Kidney glomerular epithelial cell (primary cell): ENCODE data around the gene UBE2G2.

Experiments used
- DNase-seq: peaks from one replicate; lab custom pipeline; 2025; lab: John Stamatoyannopoulos, UW

Gene UBE2G2

GRCh38 chr21:44815225-44815624 is 13.6 kb upstream of the UBE2G2 start:
- DNase-seq = no peak

GRCh38 chr21:44814498-44815023 is 12.9 kb upstream of the UBE2G2 start:
- DNase-seq = no peak

- no peak for DNase-seq
Measured at GRCh38 chr21:44813727-44814126, 12.1 kb upstream of the UBE2G2 start.

GRCh38 chr21:44813149-44813548 is 11.5 kb upstream of the UBE2G2 start:
- DNase-seq = no peak

GRCh38 chr21:44812640-44813039 is 11.0 kb upstream of the UBE2G2 start:
- DNase-seq = no peak

GRCh38 chr21:44810779-44811178 is 9.2 kb upstream of the UBE2G2 start:
- no peak for DNase-seq

GRCh38 chr21:44805859-44806258 is 4.2 kb upstream of the UBE2G2 start:
- DNase-seq = no peak

- DNase-seq = no peak
Measured at GRCh38 chr21:44805226-44805625, 3.6 kb upstream of the UBE2G2 start.

GRCh38 chr21:44804762-44805161 is 3.1 kb upstream of the UBE2G2 start:
- no peak for DNase-seq

- no peak for DNase-seq
Measured at GRCh38 chr21:44803651-44804050, 2.0 kb upstream of the UBE2G2 start.

- DNase-seq = no peak
Measured at GRCh38 chr21:44802396-44803153, 955 bp upstream of the UBE2G2 start.

GRCh38 chr21:44800971-44801467 is 601 bp downstream of the UBE2G2 start:
- no peak for DNase-seq

- no peak for DNase-seq
Measured at GRCh38 chr21:44800103-44800502, 1.5 kb downstream of the UBE2G2 start.

GRCh38 chr21:44799646-44800045 is 2.0 kb downstream of the UBE2G2 start:
- DNase-seq = no peak

GRCh38 chr21:44797775-44798174 is 3.8 kb downstream of the UBE2G2 start:
- no peak for DNase-seq

- no peak for DNase-seq
Measured at GRCh38 chr21:44795342-44795741, 6.3 kb downstream of the UBE2G2 start.

- no peak for DNase-seq
Measured at GRCh38 chr21:44793592-44794374, 7.8 kb downstream of the UBE2G2 start.

GRCh38 chr21:44792702-44793591 is 8.7 kb downstream of the UBE2G2 start:
- DNase-seq = peak; percentile 52

- no peak for DNase-seq
Measured at GRCh38 chr21:44791993-44792392, 9.6 kb downstream of the UBE2G2 start.

GRCh38 chr21:44791246-44791645 is 10.4 kb downstream of the UBE2G2 start:
- DNase-seq = no peak

- no peak for DNase-seq
Measured at GRCh38 chr21:44790368-44790767, 11.3 kb downstream of the UBE2G2 start.

- no peak for DNase-seq
Measured at GRCh38 chr21:44789880-44790279, 11.7 kb downstream of the UBE2G2 start.
